HG03565 (cell line): ENCODE measurements around the gene WDR36.
"Not testable (repeated sequence)": the region's sequence is repeated elsewhere in the genome, so short reads cannot be mapped to it uniquely, and the experiment has no call there.

Source experiments
- ATAC-seq: cut with Tn5 transposase; IDR thresholded peaks from one replicate; pipeline ENCODE4 v1.9.1; 2021; ENCODE audit warnings: mild to moderate bottlenecking, moderate library complexity; ENCODE audit not compliant: unreplicated experiment

The WDR36 gene

DNA sequence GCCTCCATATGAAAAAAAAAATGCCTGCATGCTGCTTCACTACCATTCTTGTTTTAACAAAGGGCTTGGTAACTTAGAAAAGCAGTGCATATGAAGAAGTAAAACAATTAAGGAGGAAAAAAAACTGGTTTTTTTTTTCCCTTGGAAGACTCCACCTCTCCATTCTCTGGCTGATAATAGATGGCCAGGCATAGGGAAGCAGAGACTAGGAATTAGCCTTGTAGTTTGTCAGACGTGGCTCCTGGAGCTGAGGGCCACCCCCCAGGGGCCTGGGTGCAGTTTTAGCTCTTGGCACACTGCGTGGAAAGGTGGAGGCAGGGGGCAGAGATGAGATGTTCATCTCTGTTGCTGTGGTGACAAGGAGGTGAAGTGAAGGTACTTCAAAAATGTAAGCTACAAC is 42.7 kb downstream of the WDR36 start:
- ATAC-seq: no peak

DNA sequence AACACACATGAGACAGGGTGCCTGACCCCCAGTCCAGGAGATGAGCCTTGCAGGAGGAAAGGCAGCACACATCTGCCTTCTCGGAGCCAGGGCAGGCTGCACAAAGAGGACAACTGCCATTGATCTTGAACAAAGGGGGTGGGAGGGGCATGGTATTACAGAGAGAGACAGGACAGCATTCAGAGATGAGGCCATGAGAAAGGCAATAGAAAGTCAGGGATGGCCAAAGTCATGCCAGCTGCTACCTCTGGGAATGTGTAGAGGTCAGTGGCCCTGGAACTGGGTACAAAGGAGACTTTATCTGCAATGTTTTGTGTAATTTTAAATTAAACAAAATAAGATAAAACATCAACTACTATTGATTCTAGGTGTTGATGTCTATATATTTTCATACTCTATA is 43.2 kb downstream of the WDR36 start:
- no peak for ATAC-seq

DNA sequence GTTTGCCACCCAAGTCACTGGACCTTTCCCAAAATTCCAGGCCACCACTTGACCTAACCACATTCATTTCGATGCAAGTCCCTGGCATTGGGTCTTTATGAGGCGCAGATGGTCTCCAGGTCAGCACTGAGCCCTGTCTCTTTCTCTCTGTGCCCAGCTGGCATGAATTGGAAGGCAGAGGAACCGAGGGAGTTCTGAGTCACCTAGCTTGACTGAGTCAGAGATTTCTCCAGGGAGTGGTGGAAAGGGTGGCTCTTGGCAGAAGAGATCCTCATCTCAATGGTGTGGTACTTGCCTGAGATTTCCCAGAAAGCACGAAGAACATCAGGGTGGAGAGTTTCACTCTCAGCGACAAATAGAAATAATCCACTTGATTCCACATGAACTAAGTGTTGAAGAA is 43.8 kb downstream of the WDR36 start:
- no peak for ATAC-seq

DNA sequence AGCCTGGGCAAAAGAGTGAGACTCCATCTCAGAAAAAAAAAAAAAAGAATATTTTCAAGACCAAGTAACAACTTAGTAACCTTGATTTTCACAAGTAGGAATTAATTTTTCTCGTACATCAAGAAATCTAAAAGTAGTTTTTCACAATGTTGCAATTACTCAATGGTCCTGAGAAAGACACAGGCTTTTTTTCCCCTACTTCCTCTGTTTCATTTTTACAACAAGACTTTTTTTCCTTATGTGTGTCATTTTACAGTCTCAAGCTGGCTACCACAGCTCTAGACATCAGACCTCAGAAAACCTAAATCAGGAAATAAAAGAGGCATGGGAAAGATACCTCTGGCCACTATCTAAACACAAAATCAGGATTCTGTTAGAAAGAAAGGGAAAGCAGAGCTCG is 45.9 kb downstream of the WDR36 start:
- ATAC-seq: no peak

DNA sequence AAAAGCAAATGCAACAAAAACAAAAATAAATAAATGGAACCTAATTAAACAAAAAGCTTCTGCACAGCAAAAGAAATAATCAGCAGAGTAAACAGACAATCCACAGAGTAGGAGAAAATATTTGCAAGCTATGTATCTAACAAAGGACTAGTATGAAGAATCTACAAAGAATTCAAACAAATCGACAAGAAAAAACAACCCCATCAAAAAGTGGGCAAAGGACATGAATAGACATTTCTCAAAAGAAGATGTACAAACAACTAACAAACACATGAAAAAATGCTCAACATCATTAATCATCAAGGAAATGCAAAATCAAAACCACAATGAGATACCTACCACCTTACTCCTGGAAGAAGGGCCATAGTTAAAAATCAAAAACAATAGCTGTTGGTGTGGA is 49.3 kb downstream of the WDR36 start:
- ATAC-seq: not testable (repeated sequence)

DNA sequence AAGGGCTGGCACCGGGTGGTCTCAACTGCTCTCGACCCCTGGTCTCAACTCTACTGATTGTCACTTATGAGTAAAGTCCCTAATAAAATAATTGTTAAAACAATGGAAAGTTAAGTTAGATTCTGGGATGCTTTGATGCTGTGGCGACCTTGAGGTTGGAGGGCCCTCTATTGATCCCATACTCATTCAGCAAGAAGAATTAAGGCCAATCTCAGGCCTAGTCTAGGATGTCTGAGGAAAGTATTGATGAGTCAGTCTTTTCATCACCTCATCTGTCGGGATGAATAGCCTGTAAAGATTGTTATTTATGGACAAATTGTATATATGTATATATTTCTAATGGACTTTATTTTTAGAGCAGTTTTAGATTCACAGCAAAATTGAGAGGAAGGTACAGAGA is 50.8 kb downstream of the WDR36 start:
- no peak for ATAC-seq

DNA sequence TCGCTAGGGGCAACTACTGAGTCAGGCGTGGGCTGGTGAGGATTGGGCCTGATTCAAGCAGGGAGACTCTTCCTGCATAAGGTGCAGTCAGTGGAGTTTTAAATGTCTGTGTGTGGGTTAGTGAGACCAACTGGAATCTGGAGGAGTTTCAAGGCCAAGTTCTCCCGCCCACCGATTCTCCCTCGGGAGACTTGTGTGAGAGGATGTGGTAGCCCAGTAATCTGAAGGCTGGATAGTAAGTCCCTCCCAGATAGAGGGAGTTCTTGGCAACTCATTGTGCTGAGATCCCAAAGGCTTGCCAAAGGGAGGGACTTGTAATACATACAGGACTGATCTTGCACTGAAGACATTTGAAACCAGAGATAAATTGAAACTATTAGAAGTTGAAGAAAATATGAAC is 51.8 kb downstream of the WDR36 start:
- peak; percentile 22 for ATAC-seq

DNA sequence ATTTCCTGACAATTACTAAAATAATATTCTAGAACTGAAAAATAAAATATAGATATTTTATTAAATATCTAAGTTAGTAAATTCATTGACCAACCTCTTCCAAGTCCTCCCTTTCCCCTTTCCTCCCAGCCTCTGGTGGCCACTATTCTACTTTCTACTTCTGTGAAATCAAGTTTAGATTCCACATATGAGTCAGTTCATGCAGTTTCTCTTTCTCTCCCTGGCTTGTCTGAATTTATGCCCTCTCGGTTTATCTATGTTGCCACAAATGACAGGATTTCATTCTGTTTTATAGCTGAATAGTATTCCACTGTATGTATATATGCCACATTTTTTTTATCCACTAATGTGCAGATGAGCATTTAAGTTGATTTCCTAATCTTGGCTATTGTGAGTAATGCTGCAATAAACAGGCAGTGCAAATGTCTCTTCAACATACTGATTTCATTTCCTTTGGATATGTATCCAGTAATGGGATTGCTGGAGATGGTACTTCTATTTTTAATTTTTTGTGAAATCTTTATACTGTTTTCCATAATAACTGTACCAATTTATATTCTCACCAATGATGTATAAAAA is 52.3 kb downstream of the WDR36 start:
- ATAC-seq: peak; percentile 95

DNA sequence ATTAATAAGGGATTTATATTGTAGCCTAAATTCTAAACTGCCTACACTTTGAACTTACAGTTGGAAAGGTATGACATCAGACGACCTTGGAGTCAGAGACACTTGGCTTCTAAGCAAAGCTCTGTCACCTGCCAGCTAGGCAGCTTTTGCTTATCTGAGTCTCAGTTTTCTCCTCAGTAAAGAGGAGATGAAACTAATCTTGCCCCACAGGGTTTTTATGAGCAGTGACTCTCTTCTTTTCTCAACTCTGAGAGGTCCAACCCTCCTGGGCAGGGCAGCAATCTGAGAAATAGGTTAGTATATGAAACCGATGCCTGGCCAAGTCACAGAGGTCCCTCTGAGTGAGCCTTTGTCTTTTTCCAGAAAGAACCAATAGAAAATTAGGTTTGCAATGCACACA is 53.9 kb downstream of the WDR36 start:
- ATAC-seq: no peak

DNA sequence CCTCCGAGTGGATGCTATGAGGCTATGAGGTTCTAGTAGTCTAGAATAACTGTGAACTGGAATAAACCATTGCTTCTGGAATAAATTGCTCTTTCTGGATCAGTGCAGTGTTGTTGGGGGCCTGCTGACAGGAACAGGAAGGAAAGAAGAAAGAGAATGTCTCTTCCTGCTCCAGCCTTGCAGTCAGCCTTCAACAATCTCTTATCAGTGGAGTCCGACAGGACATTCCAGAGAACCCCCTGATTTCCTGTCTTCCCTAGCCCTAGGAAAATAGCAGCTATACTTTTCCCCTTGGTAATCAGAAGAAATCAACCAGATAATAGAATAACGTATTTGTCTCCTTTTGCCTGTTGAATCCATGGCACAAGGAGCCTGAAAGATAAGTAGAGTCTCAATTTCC is 55.4 kb downstream of the WDR36 start:
- no peak for ATAC-seq

DNA sequence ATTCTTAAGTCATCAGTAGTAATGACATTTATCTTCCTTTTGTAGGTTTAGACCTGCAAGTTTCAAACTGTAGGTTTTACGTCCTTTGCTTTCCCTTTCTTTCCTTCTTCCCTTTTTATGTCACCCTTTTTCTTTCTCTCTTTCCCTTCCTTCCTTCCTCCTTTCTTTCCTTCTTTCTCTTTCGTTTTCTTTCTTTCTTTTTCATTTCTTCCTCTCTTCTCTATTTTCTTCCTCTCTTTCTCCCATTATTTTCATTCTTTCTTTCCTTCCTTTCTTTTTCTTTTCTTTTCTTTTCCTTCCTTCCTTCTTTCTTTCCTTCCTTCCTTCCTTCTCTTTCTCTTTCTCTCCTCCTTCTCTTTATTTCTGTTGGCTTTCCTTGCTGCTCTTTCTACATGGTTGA is 59.9 kb downstream of the WDR36 start:
- no peak for ATAC-seq

DNA sequence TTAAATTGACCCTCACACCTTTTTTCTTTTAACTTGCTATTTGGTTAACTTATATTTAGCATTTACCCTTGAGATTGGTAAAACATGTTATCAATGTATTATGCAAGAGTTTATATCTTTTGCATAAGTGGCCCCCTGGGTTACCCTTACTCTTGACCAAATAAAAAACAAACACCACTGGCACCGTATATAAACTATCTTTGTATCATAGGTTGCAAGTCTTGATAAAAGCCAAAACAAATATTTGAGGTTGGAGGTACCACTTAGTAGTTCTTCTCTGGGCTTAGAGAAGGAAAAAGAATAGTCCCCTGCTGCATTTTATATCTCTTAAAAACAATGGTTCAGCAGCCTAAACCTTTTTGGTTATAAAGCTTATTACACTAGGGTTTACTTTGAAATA is 61.3 kb downstream of the WDR36 start:
- no peak for ATAC-seq

DNA sequence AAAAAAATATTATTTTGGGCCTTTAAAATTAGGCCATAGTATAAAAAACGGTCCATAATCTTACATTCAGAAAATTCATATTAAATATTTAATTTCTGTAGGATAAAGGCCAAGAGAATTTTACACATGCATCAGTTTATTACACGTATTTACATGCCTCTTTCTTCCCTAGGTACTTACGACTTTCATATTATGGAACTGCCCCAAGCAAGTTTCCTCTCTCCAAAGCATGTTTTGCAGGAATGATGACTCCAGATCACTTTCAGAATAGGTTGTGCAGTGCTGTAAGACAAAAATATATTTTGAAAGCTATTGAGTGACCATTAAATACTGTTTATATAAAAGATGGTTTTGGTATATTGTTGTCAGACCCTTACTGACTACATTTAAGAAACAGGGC is 61.8 kb downstream of the WDR36 start:
- ATAC-seq: no peak

DNA sequence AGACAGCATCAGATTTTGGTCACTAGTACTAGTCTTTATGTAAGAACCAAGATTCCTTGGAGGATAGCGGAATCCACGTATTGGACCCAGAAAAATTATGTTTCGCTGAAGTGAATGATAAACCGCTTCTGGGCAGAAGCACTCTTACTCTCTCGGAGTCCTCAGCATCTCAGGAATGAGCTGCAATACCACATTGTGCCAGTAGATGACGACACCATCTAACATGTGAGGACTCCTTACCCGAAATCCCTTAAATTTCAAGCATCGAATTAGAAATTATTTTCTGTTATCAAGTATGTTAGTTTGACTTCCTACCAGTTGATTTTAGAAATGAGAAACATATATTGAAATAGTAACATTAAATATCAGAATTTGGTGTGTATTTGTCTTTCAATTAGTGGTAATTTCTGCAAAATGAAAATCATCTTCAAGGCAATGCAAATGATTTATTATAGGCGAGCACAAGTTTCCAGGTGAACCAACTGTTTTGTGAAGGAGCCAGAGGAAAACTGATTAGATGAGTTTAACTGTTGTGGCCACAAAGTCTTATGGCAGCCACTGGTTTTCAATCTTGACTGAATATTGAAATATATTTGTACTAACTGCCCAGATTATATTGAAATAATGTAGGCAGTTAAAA is 66.1 kb downstream of the WDR36 start:
- ATAC-seq: peak; percentile 66

DNA sequence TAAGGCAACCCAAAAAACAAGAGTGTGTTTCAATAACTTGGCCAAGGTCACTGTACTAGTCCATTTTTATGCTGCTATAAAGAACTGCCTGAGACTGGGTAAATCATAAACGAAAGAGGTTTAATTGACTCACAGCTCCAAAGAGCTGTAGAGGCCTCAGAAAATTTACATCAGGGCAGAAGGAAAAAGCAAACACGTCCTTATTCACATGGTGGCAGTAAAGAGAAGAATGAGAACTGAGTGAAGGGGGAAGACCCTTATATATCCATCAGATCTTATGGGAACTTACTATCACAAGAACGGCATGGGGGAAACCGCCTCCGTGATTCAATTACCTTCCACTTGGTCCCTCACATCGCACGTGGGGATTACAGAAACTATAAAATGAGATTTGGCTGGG is 67.7 kb downstream of the WDR36 start:
- no peak for ATAC-seq

DNA sequence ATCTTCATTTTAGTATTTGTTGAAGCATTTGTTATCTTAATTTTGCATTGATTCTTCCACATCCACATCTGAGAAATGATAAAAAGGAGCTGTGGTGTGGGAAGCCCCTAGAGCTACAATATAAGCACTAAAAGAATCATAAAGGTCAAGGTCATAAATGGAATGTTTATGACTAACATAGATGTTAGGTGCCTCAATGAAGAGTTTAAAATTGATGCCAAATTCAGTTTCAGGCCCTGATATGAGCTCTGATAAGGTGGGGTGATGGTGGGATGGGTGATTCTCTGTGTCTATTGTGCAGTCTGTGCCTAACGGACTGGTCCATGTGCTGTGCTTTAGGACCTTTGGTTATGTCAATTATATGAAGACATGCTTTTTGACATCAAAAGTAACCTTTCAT is 70.9 kb downstream of the WDR36 start:
- ATAC-seq: no peak

DNA sequence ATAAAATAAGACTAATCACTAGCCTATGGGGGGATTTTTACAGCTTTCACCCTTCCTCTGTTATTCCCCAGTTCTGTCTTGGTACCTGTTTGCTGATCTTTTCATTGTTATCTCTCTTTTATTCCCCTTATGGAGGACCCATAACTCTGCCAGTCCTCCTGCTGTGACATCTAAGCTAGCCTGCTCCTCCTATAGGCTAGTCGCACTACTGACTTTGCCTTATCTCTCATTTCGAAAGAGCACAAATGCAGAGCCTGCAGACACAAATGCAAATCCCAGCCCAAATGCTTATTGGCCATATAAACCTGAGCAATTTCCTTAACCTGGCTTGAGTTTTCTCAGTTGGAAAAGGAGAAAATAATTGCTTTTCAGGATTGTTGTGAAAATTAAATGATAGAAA is 72.9 kb downstream of the WDR36 start:
- ATAC-seq: no peak

DNA sequence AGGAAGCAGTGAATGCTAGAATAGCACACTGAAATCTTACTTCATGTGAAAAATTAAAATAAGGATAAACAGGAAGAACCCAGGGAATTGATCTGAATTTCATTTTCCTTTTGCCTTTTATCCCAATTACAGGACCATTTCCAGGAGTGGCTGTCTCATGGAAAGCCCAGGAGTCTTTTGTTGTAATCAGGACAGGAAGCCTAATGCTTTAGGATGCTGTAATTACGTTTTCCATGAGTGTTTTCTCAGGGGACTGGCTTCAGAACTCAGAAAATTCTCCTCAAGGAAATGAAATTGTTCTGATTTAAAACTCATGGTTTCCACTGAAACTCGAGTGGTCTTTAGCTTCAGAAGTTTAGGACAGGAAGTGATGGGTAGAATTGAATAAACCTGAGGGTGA is 75.4 kb downstream of the WDR36 start:
- no peak for ATAC-seq

DNA sequence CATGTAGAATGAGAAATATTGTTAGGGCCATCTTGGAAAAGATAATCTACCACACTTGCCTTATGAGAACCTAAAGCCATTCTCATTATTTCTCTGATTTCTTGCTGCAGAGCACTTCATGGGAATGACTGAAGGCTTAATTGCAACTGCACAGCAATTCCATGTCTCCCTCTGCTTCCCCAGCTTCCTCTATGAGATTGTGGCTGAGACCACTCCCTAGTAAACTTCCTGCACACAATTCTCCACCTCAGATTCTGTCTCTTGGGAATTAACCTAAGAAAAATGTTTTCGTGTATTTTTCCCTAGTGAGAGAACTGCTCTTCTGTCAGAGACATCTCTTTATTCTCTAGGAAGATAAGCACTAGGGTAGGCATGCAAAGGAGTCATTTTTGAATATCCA is 76.5 kb downstream of the WDR36 start:
- no peak for ATAC-seq

DNA sequence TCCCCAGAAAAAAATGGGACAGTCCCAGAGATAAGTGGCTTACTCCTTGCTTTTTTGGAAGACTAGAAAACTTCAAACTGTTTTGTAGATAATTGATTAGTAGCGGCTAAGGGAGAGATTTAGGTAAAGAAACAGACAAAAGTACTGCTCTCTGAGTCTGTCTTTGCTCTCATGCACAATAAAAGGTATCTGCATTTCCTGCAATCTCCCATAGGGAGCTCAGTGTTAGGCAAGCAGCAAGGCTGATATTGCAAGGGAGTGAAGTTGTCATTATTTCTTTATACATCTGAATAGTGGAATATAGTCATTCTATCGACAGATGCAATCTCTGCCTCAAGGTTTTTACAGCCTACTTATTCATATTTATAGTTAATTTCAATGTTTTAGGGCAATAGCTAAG is 77.1 kb downstream of the WDR36 start:
- no peak for ATAC-seq

DNA sequence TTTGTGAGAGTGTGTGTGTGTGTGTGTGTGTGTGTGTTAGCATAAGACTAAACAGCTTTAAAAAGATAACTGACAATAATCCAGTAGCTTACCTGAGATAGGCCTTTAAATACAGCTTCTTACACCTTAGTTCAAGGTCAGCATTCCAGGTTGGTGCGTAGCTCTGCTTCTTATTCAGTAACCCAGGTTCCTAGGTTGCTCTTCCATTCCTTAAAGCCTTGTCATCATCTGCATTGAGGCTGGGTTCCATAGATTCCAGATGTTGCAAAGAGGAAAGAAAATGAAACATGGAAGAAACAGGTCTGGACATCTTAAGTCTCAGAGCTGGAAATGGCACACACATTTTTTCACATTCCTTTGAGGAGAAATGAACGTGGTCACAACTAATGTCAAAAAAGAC is 78.1 kb downstream of the WDR36 start:
- no peak for ATAC-seq

DNA sequence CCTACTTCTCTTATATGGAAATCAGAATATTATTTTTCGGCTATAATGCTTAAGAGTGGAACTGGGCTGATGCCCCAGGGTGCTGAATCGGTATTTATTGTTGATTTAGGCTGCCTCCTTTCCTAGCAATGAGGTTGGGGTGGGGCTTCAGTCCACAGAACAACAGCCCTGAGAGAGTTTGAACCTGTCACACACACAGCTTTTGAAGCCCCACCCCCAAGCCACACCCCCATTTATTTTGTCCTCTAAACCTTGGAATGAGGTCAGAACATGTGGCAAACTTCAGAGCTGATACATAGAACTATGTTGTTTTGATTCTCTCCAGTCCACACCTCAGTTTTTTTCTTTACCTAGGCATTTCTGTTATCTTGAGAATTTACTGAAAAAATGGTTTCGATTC is 80.4 kb downstream of the WDR36 start:
- no peak for ATAC-seq

DNA sequence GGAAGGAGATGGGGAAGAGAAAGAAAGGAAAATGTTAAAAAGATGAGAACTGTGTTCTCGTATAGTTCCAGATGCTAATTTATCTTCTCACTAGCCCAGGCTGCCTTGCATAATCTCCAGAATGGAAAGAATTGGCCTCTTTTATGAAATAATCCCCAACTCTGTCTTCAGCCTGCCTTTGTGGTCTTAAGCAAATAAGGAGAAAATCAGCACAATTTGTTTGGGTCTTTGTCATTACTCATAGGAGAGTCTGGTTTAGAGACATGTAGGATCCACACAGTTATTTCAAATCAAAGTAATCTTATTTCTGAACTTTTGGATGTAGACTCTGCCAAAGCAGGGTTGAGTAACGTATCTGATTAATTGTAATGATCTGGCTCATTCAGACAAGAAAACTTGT is 81.3 kb downstream of the WDR36 start:
- no peak for ATAC-seq
